ENCODE results near the gene RRBP1.

DNA sequence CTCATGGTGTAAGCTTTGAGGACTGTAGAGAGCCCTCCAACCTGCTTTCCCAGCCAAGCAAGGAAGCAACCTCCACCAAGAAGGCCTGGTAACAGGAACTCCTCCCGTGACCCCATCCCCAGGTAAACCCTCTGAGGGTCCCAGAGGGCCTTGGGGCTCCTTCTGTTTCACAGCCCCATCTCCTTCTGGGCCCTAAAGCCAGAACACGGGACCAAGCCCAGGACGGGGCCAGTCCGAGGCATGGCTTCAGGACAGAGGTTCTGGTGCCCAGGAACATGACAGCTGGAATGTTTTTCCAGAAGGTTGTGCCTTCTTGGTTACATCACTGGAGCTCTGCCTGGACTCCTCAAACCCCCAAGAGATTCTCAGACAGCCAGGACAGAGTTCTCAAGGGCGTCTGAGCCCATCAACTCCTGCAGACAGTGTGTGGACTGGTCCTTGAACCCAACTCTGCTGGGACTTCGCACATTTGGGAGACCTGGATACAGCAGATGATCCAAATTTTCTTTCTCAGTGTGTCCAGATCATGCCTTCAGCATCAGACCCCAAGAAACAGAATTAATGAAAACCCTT lies 43.1 kb downstream of the RRBP1 start:
- TF ChIP-seq, protein P1, sequence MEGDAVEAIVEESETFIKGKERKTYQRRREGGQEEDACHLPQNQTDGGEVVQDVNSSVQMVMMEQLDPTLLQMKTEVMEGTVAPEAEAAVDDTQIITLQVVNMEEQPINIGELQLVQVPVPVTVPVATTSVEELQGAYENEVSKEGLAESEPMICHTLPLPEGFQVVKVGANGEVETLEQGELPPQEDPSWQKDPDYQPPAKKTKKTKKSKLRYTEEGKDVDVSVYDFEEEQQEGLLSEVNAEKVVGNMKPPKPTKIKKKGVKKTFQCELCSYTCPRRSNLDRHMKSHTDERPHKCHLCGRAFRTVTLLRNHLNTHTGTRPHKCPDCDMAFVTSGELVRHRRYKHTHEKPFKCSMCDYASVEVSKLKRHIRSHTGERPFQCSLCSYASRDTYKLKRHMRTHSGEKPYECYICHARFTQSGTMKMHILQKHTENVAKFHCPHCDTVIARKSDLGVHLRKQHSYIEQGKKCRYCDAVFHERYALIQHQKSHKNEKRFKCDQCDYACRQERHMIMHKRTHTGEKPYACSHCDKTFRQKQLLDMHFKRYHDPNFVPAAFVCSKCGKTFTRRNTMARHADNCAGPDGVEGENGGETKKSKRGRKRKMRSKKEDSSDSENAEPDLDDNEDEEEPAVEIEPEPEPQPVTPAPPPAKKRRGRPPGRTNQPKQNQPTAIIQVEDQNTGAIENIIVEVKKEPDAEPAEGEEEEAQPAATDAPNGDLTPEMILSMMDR (IDR thresholded peaks at IDR 0.05): no peak
- TF ChIP-seq POLR2AphosphoS5 (IDR thresholded peaks at IDR 0.05; ENCODE audit: insufficient read depth in 1 of 2, low read depth in 1 of 2) (no peak), POLR2A (IDR thresholded peaks at IDR 0.05) (no peak)

Data from vagina (tissue), 2 donors.